Stimulated activated CD4-positive, alpha-beta T cell treated with anti-CD3 and anti-CD28 coated beads, Interleukin-15, amount 100 ng/mL, for 24 hours (primary cell): ENCODE data around the gene EIF1AD.

Source experiments
- DNase-seq: peaks from one replicate; pipeline ENCODE4 v3.0.0-alpha.2; 2020

Gene EIF1AD

GRCh38 chr11:66002648-66003225 is 780 bp upstream of the EIF1AD start:
- DNase-seq = no peak

DNA sequence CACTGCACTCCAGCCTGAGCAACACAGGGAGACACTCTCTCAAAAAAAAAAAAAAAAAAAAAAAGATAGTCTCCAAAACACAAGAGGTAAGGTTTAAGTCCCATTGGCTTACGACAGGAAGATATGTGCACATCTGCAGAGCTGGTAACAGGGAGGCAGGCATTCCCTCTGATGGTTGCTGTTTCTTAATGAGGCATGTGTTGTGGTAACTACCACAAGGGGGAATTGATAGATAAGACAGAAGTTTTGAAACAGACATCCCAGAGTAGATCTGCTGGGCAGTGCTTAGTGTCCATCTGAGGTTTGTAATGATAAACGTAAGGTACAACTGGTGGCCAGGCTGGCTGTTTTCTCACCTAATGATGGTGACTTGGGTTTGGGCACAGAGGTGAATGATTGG is 4.7 kb downstream of the EIF1AD start:
- DNase-seq = no peak

- no peak for DNase-seq
Observed at GRCh38 chr11:65992056-65992455, 9.9 kb downstream of the EIF1AD start.

DNA sequence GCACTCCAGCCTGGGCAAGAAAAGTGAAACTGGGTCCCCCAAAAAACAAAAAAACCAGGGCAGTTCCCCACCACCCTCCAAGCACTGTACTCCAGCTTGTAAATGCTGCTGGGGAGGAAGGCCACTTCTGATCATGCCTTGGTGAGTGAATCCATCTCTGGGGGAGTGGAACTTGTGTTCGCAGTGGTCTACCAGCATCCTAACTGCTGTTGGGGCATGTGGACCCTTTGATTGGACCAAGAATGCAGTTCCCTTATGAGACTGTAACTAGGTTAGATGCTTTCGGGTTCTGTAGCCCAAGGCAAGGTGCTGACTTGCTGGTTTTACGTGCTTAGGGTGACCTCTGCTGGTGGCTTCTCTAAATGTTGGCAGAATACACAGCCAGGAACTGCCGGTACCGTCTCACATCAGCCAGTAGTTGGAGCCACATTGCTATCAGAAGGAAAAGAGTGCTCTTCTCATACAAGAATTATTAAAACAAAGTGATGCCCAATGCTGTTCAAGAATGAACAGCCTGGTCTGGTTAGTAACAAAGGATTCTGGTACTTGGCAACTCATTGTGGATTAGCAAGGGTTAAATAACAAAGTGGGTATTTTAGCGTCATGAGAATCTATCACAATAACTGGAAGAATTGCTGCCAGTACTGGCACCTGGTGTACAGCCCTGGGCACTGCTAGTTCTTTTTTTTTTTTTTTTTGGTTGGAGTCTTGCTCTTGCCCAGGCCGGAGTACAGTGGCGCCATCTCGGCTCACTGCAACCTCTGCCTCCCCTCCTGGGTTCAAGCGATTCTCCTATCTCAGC is 13.0 kb downstream of the EIF1AD start:
- peak; percentile 93 for DNase-seq

GRCh38 chr11:65987336-65987735 is 14.6 kb downstream of the EIF1AD start:
- DNase-seq = no peak

GRCh38 chr11:65983589-65983987 is 18.4 kb downstream of the EIF1AD start:
- DNase-seq = no peak

DNA sequence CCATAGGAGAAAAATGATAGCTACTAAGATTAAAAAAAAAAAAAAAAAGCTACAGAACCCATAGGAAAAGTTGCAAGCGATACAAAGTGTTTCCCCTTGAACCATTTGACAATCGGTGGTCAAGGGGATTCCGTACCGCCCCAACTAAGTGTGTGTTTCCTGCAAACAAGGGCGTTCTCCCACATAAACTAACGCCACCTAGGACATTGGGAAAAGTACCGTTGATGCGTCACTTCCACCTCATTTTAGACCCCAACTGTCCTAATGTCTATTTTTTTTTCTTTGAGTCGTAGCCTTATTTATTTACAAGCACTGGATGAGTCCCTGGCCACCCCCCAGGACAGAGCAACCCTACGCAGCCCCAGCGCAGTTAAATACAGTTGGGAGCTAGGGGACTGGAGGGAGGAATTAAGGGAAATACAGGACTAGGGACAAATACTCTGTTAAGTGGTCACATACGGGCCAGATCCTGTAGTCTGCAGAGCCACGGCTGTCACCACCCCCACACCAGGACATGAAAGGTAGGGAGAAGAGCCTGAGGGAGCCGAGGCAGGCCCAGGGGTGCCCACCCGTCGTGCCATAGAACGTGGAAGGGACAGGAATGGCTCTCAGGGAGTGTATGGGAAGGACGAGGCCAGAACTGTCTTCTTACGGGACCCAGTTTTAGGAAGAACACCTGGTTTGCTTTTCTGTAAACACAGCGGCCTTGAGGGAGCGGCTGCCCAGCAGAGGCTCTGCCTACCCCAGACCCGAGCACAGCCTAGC is 19.0 kb downstream of the EIF1AD start:
- DNase-seq = no peak

- DNase-seq = no peak
Observed at GRCh38 chr11:65981972-65982823, 19.8 kb downstream of the EIF1AD start.

GRCh38 chr11:65981101-65981740 is 20.7 kb downstream of the EIF1AD start:
- no peak for DNase-seq

GRCh38 chr11:65979261-65979759 is 22.6 kb downstream of the EIF1AD start:
- no peak for DNase-seq

DNA sequence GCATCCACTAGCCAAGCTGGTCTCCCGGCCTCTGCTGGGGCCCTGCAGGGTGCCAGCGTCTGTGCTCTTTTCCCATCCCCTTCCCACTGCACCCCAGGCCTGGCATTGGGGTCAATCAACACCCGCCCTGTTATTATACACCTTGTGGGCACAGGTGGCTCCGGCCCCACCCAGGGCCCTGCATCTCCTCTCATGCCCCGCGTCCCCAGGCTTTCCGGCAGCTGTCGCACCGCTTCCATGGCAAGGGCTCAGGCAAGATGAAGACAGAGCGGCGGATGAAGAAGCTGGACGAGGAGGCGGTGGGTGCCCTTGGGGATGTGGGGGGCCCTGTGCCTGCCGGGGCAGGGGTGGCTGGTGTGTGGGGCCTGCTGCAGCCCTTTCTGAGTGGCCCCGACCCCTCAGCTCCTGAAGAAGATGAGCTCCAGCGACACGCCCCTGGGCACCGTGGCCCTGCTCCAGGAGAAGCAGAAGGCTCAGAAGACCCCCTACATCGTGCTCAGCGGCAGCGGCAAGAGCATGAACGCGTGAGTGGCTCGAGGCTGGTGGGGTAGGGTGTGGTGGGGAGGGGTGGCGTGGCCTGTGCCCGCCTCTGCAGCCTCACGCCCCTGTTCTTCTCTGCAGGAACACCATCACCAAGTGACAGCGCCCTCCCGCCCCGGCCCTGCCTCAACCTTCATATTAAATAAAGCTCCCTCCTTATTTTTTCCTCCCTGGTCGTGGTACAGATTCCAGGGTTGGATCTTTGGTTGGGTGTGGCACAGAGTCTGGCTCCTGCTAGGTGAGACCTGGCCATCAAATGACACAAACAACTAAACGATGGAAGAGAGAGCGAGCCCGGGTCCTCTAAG is 23.3 kb downstream of the EIF1AD start:
- DNase-seq = no peak

DNA sequence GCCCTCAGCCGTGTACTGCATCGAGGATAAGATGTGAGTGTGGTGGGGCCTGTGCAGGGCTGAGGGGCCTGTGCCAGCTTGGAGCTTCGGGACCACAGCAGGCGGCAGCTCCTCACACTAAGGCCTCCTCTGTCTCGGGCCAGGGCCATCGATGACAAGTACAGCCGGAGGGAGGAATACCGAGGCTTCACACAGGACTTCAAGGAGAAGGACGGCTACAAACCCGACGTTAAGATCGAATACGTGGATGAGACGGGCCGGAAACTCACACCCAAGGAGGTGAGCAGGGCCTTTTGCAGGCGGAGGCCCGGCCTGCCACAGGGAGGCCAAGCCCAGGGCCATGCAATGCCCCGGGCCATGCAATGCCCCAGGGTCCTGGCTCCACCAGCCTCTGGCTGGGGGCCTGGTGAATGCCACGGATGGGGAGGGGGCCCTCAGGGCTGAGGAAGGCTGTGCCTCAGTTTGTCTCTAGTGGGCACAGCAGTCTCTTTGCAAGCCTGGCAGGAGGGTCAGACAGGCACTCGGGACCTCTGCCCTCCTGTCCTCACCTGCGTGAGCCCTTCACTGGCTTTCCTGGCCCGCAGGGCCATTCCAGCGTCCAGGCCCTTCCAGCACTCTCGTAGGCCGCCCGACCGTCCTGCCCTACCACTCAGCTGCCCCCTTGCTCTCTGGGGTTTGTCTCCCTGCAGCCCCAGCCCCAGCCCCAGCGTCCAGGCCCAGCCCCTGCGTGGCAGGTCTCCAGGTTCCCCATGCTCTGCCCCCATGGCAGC is 24.2 kb downstream of the EIF1AD start:
- DNase-seq = no peak

GRCh38 chr11:65976216-65977176 is 25.5 kb downstream of the EIF1AD start:
- no peak for DNase-seq

DNA sequence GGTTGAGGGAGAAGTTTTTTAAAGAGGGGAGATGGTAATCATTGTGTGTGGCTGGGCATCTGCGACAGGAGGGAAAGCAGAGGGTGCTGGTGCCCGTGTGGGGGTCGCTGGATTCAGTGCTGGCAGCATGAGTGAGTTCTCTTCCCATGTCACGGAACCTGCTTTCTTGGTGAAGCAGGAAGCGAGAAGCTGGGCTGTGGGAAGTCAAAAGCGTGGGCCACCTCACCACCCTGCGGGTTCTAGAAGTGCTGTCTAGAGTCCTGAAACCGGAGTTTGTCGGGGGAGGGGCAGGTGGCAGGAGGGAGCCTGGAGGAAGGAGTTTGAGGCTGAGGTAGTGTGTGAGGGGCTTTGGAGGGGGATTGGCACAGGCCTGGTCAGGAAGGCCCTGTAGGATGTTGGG is 26.2 kb downstream of the EIF1AD start:
- DNase-seq = no peak

- DNase-seq = no peak
Observed at GRCh38 chr11:65973439-65974110, 28.4 kb downstream of the EIF1AD start.

- no peak for DNase-seq
Observed at GRCh38 chr11:65972116-65972515, 29.8 kb downstream of the EIF1AD start.

GRCh38 chr11:65968600-65969482 is 33.1 kb downstream of the EIF1AD start:
- no peak for DNase-seq
